Stomach (tissue), 9 donors: ENCODE data around the gene SCN5A. TPM values are rescaled to one million over a fixed set of nuclear protein-coding genes. Genes with fewer than 3 reads are reported as not detected.

Experiments
- DNase-seq, 2 donors: peaks; one replicate each; pipeline versions ENCODE4 v3.0.0 to v3.0.0-alpha.2; 2013 to 2019
- H3K27ac ChIP-seq, 5 donors: fragments of 200-600 bp in 4 of 5; sonication (generic) in 4 of 5; one replicate each; pipeline ENCODE4 v1.5.1; 2013 to 2019; ENCODE audit warnings: mild to moderate bottlenecking in 1 of 5, moderate library complexity in 1 of 5
- H3K27me3 ChIP-seq, 3 donors: fragments of 200-600 bp; sonication (generic); one replicate each; pipeline ENCODE4 v1.5.1; 2017 to 2019; ENCODE audit warnings: mixed run types in 1 of 3
- H3K36me3 ChIP-seq, 4 donors: fragments of 200-600 bp; sonication (generic); 1 replicate in 3 of 4; 2 replicates in 1 of 4; pipeline ENCODE4 v1.5.1; 2016 to 2019
- H3K4me1 ChIP-seq, 4 donors: fragments of 200-600 bp; sonication (generic); one replicate each; pipeline ENCODE4 v1.5.1; 2016 to 2019
- H3K4me3 ChIP-seq, 4 donors: fragments of 200-600 bp; sonication (generic) in 3 of 4; one replicate each; pipeline ENCODE4 v1.5.1; 2016 to 2019; ENCODE audit warnings: mild to moderate bottlenecking in 1 of 4
- H3K9me3 ChIP-seq, 4 donors: fragments of 200-600 bp; sonication (generic); one replicate each; pipeline ENCODE4 v1.5.1; 2016 to 2019
- EP300 ChIP-seq: sonication (generic); formaldehyde crosslinking; IDR thresholded peaks from one replicate; pipeline ENCODE4 v1.6.1; 2017; ENCODE audit warnings: antibody characterized with exemption
- POLR2A ChIP-seq, 4 donors: fragments of 450-650 bp; IDR thresholded peaks; one replicate each; pipeline ENCODE4 v1.6.1; 2016; ENCODE audit warnings: antibody characterized with exemption in 4 of 4, control low read depth in 2 of 4, mild to moderate bottlenecking in 1 of 4, moderate library complexity in 1 of 4
- POLR2AphosphoS5 ChIP-seq, 3 donors: sonication (generic); formaldehyde crosslinking; IDR thresholded peaks; one replicate each; pipeline ENCODE4 v1.6.1; 2016; ENCODE audit warnings: antibody characterized with exemption in 3 of 3
- WGBS, 5 donors: extraction: QIAGEN DNeasy Blood & Tissue Kit in 3 of 5; methylation state at CpG; one replicate each; pipeline versions ENCODE4 v1.1.5 to v1.1.7; 2013 to 2018; 5-methylcytosine and 5-hydroxymethylcytosine counted together
- intact Hi-C: fragments of 100-400 bp; cut with DNase I; formaldehyde crosslinking; loops from one replicate; pipeline ENCODE4 v1.15.1; 2023; ENCODE audit warnings: low total_unique reads
- polyA plus RNA-seq, 3 donors: library from polyadenylated mRNA; stranded (reverse); fragments of 200-250 nt; gene quantifications; one replicate each; pipeline ENCODE4 v1.2.3, GENCODE V29; 2013
- total RNA-seq, 5 donors: library from RNA; depleted of rRNA; stranded (reverse); fragments of >200 nt; gene quantifications; one replicate each; pipeline versions ENCODE4 v1.1.0 to v1.2.3, GENCODE V29; 2014 to 2016
- TF ChIP-seq, protein P1 (sequence below), 7 experiments: fragments of 450-650 bp in 4 of 7; fragments of 200-600 bp in 3 of 7; sonication (generic) in 3 of 7; IDR thresholded peaks; one replicate each; pipeline ENCODE4 v1.5.1; 2016 to 2019; ENCODE audit warnings: antibody characterized with exemption in 7 of 7, control low read depth in 2 of 7, mild to moderate bottlenecking in 1 of 7
- donor health status: healthy with polysubstance abuse.
- donor health status: Bipolar disorder and iron deficiency.
- donor health status: healthy.

The SCN5A gene
- total and polyA plus RNA-seq, 8 donors: 0.05 to 1.1 (median 0.10) TPM; not detected in 4

- Histone ChIP-seq H3K9me3 (no peaks in the 10 kb centered on the region), H3K4me3 (no peak overlapping the region), H3K36me3 (no peaks in the 10 kb centered on the region), H3K27me3 (peaks cover 0 to 12% (median 0%) of the 10 kb centered on the region in 3 donors), H3K27ac (no peak overlapping the region), H3K4me1 (no peaks in the 10 kb centered on the region)
- intact Hi-C loops: no loop called here
- no peak for TF ChIP-seq EP300
- TF ChIP-seq POLR2AphosphoS5 (IDR thresholded peaks at IDR 0.05): no peak
- TF ChIP-seq, protein P1, sequence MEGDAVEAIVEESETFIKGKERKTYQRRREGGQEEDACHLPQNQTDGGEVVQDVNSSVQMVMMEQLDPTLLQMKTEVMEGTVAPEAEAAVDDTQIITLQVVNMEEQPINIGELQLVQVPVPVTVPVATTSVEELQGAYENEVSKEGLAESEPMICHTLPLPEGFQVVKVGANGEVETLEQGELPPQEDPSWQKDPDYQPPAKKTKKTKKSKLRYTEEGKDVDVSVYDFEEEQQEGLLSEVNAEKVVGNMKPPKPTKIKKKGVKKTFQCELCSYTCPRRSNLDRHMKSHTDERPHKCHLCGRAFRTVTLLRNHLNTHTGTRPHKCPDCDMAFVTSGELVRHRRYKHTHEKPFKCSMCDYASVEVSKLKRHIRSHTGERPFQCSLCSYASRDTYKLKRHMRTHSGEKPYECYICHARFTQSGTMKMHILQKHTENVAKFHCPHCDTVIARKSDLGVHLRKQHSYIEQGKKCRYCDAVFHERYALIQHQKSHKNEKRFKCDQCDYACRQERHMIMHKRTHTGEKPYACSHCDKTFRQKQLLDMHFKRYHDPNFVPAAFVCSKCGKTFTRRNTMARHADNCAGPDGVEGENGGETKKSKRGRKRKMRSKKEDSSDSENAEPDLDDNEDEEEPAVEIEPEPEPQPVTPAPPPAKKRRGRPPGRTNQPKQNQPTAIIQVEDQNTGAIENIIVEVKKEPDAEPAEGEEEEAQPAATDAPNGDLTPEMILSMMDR (IDR thresholded peaks at IDR 0.05): no peak
- TF ChIP-seq POLR2A (IDR thresholded peaks at IDR 0.05): no peak
- WGBS, 5 donors: 84 to 88% (median 86%) methylated on average over 14 of the region's 14 CpGs
- DNase-seq: peak in 1 of 2 donors; percentile 5
Measured at GRCh38 chr3:38586546-38587520, 62.7 kb downstream of the SCN5A start.

DNA sequence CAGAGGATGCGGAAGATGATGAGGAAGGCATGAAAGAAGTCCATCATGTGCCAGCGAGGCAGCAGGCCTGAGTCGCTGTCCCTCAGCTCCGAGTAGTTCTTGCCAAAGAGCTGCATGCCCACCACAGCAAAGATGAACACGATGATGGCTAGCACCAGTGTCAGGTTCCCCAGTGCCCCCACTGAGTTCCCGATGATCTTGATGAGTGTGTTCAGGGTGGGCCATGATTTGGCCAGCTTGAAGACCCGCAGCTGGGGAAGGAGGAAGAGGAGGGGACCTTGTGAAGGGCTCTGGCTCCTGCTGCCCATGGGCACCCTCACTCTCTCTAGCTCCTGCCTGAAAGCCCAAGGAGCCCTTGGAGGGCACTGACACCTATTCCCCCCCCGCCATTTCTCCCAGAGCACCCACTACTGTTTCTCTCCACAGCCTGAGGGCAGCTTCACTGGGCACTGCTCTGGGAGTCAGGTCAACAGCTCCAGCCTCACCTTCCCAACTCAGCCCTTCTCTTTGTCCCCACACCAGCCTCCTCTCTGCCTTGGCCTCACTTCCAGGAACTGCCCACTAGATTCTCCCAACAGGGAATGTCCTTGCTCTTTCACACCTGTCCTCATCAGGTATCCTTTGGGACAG lies 63.6 kb downstream of the SCN5A start:
- peaks cover 0 to 12% (median 0%) of the 10 kb centered on the region in 3 donors for H3K27me3 ChIP-seq
- H3K27ac ChIP-seq: no peak overlapping the region
- 85 to 91% (median 90%) methylated on average over 7 to 8 of the region's 8 CpGs for WGBS, 5 donors
- no peaks in the 10 kb centered on the region for H3K36me3 ChIP-seq
- no peaks in the 10 kb centered on the region for H3K4me1 ChIP-seq
- no peaks in the 10 kb centered on the region for H3K9me3 ChIP-seq
- TF ChIP-seq POLR2A (IDR thresholded peaks at IDR 0.05) (no peak), POLR2AphosphoS5 (IDR thresholded peaks at IDR 0.05) (no peak), EP300 (no peak)
- TF ChIP-seq, protein P1 (IDR thresholded peaks at IDR 0.05): no peak
- intact Hi-C loops: no loop called here
- DNase-seq: peak in 1 of 2 donors; percentile 9
- no peak overlapping the region for H3K4me3 ChIP-seq

GRCh38 chr3:38583688-38584087 lies 65.8 kb downstream of the SCN5A start:
- Histone ChIP-seq H3K9me3 (no peaks in the 10 kb centered on the region), H3K4me3 (no peak overlapping the region), H3K27me3 (peaks cover 0 to 3% (median 0%) of the 10 kb centered on the region in 3 donors), H3K27ac (no peak overlapping the region), H3K36me3 (no peaks in the 10 kb centered on the region), H3K4me1 (no peaks in the 10 kb centered on the region)
- intact Hi-C loops: no loop called here
- DNase-seq: peak in 1 of 2 donors; percentile 8
- TF ChIP-seq EP300 (no peak), POLR2AphosphoS5 (IDR thresholded peaks at IDR 0.05) (no peak)
- TF ChIP-seq, protein P1 (IDR thresholded peaks at IDR 0.05): no peak
- 78 to 85% (median 83%) methylated on average over 6 of the region's 6 CpGs for WGBS, 5 donors

DNA sequence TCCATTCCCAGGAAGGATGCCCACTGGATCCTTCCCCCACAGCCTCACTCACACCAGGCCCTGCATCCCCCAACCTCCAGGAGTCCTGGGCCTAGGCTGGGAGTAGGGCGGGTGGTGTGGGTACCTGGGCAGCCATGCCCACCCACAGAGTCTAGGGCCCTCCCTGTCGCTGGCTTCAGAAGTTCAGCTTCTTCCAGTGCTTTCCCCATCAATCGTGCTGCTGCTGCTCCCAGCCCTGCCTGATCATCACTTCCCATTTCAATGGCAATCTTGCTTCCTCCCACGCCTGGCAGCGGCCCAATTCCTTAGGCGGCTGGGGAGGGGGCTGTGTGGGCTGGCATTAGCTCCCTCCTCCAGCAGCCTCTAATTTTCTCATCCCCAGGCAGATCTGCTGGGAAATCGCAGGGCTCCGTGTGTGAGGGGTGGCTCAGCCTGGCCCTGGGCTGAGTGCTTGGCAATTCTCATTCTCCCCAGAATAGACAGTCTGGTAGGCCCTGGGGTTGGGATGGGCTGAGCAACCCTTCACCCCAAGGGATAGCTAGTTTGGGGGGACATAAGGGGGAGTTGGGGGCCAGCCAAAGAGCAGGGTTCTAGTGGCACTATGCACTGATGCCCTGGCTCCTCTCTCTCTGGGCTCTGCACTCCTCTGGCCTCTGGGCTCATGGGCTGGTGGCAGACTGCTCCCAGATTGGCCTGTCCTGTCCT lies 66.4 kb downstream of the SCN5A start:
- no peaks in the 10 kb centered on the region for H3K36me3 ChIP-seq
- intact Hi-C loops: no loop called here
- WGBS, 5 donors: 63 to 77% (median 66%) methylated on average over 8 of the region's 8 CpGs

More for the DNA sequence above, 66.4 kb downstream of the SCN5A start:
- no peaks in the 10 kb centered on the region for H3K9me3 ChIP-seq
- peak; percentile 18 to 74 for DNase-seq
- H3K4me1 ChIP-seq: no peaks in the 10 kb centered on the region
- no peak for TF ChIP-seq POLR2AphosphoS5 (IDR thresholded peaks at IDR 0.05)
- no peak for TF ChIP-seq POLR2A (IDR thresholded peaks at IDR 0.05)
- no peak for TF ChIP-seq EP300
- TF ChIP-seq, protein P1 (IDR thresholded peaks at IDR 0.05): no peak
- H3K27ac ChIP-seq: no peak overlapping the region
- H3K27me3 ChIP-seq: no peaks in the 10 kb centered on the region
- H3K4me3 ChIP-seq: no peak overlapping the region
